ENCODE results near the gene ARHGEF3. TPM values are rescaled to one million over a fixed set of nuclear protein-coding genes. Genes with fewer than 3 reads are reported as not detected.

Gene ARHGEF3
- total RNA-seq, 2 experiments from 2014 or later = 63.0 to 66.5 TPM

DNA sequence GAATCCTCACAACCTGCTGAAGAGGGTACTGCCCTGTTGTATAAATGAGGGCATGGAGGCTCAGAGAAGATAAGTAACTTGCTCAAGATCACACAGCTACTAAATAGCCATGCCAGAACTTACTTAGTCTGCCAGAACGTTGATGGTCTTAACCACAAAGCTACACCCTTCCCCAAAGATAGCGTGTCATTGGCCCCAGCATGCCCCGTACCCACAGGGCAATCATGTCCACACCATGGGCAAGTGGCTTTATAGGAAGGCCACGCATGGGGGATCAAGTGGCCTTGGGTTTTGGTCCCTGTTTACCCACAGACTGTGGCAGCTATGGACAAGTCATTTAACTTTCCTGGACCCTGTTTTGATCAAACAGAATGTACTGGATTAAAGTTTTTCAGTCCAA is 15.9 kb upstream of the ARHGEF3 start:
- H3K27me3 Mint-ChIP-seq = no peaks in the 10 kb centered on the region
- TF ChIP-seq, protein P1, sequence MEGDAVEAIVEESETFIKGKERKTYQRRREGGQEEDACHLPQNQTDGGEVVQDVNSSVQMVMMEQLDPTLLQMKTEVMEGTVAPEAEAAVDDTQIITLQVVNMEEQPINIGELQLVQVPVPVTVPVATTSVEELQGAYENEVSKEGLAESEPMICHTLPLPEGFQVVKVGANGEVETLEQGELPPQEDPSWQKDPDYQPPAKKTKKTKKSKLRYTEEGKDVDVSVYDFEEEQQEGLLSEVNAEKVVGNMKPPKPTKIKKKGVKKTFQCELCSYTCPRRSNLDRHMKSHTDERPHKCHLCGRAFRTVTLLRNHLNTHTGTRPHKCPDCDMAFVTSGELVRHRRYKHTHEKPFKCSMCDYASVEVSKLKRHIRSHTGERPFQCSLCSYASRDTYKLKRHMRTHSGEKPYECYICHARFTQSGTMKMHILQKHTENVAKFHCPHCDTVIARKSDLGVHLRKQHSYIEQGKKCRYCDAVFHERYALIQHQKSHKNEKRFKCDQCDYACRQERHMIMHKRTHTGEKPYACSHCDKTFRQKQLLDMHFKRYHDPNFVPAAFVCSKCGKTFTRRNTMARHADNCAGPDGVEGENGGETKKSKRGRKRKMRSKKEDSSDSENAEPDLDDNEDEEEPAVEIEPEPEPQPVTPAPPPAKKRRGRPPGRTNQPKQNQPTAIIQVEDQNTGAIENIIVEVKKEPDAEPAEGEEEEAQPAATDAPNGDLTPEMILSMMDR (IDR thresholded peaks at IDR 0.05) = no peak
- ATAC-seq (peak; percentile 34), DNase-seq (no peak)
- ChIA-PET CTCF (interaction anchor here (0.7 to 5.3 kb wide), 8 partner anchors 8 to 178 kb away, joined by 3 to 44 read pairs (median 4); partner anchors contain the start of gene ARHGEF3), POLR2A (interaction anchor here (0.6 to 1.3 kb wide), 3 partner anchors 10 to 16 kb away, joined by 3 read pairs; partner anchors contain the start of gene ARHGEF3)
- H3K4me1 Mint-ChIP-seq (ENCODE audit: low read depth) = peaks cover 54% of the 10 kb centered on the region
- H3K27ac Mint-ChIP-seq = no peak overlapping the region
- no peaks in the 10 kb centered on the region for H3K36me3 Mint-ChIP-seq (ENCODE audit: low read depth)
- H3K4me3 Mint-ChIP-seq = no peak overlapping the region
- intact Hi-C loops (cut with micrococcal nuclease) = no loop called here
- H3K9me3 Mint-ChIP-seq = no peaks in the 10 kb centered on the region

DNA sequence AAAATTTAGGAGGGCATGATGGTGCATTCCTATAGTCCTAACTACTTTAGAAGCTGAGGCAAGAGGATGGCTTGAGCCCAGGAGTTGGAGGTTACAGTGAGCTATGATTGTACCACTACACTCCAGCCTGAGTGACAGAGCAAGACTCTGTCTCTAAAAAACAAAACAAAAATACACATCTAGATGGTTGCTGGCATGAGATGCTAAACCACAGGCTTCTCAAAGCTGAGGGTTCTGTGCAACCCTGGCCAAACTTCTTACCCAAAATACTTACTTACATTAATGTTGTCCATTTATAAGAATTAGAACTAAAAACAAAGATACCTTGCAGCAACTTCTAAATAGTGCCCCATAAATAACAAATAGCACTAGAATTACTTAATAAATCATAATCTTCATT is 14.3 kb upstream of the ARHGEF3 start:
- peaks cover 70% of the 10 kb centered on the region for H3K4me1 Mint-ChIP-seq (ENCODE audit: low read depth)
- no peaks in the 10 kb centered on the region for H3K9me3 Mint-ChIP-seq
- no peaks in the 10 kb centered on the region for H3K27me3 Mint-ChIP-seq
- intact Hi-C loops (cut with micrococcal nuclease) = no loop called here
- no peak overlapping the region for H3K4me3 Mint-ChIP-seq
- ChIA-PET CTCF (interaction anchor here (0.9 to 5.3 kb wide), 7 partner anchors 8 to 125 kb away, joined by 3 to 44 read pairs (median 6); partner anchors contain the start of gene ARHGEF3), POLR2A (interaction anchor here (0.8 to 1.4 kb wide), 3 partner anchors 33 to 71 kb away, joined by 3 to 4 read pairs (median 3); no protein-coding TSS in a partner anchor)
- TF ChIP-seq, protein P1 (IDR thresholded peaks at IDR 0.05) = no peak
- H3K27ac Mint-ChIP-seq = no peak overlapping the region
- ATAC-seq (no peak), DNase-seq (no peak)
- H3K36me3 Mint-ChIP-seq (ENCODE audit: low read depth) = no peaks in the 10 kb centered on the region

DNA sequence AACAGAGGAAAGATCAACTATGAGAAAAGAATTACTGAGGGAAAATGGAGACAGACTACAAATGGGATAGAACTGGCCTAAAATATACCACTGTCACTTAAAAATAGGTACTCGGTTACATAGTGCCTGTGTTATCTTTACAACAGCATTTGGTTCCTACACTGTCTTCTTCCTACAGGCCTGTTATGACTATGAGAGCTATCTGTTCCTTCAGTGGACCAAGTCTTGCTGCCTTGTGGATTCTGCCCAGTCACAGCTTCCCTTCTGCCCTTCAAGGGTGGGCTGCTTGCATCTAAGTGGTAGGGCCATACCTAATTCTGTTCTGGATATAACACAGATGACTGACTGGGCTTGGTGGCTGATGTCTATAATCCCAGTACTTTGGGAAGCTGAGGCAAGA is 13.8 kb upstream of the ARHGEF3 start:
- no peak overlapping the region for H3K27ac Mint-ChIP-seq
- no peaks in the 10 kb centered on the region for H3K36me3 Mint-ChIP-seq (ENCODE audit: low read depth)
- intact Hi-C loops (cut with micrococcal nuclease) = no loop called here
- ATAC-seq (no peak), DNase-seq (no peak)
- ChIA-PET CTCF (interaction anchor here (0.7 to 5.3 kb wide), 8 partner anchors 8 to 173 kb away, joined by 3 to 44 read pairs (median 6); partner anchors contain the start of gene ARHGEF3), POLR2A (interaction anchor here (1.4 kb wide), 2 partner anchors 33 to 47 kb away, joined by 3 to 4 read pairs; no protein-coding TSS in a partner anchor)
- TF ChIP-seq, protein P1 (IDR thresholded peaks at IDR 0.05) = no peak
- H3K4me1 Mint-ChIP-seq (ENCODE audit: low read depth) = peaks cover 75% of the 10 kb centered on the region
- H3K27me3 Mint-ChIP-seq = no peaks in the 10 kb centered on the region
- H3K9me3 Mint-ChIP-seq = no peaks in the 10 kb centered on the region
- H3K4me3 Mint-ChIP-seq = no peak overlapping the region

DNA sequence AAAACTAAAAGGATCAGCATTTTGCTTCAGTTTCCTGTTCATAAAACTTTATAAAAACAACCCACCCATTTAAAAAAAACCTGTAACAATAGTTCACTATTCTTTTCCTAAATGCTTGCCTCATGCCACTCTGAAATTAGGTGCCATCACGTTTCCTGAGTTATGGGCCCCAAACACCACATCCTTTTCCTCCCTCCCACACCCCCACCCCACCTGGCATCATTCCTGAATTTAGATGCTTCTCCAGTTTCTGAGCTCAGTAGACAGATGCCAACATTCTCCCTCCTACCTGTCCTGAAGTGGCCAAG is 11.9 kb upstream of the ARHGEF3 start:
- peaks cover 69% of the 10 kb centered on the region for H3K4me1 Mint-ChIP-seq (ENCODE audit: low read depth)
- DNase-seq = no peak
- no peak for ATAC-seq
- TF ChIP-seq, protein P1 (IDR thresholded peaks at IDR 0.05) = no peak
- intact Hi-C loops (cut with micrococcal nuclease) = no loop called here
- H3K27me3 Mint-ChIP-seq = no peaks in the 10 kb centered on the region
- no peaks in the 10 kb centered on the region for H3K9me3 Mint-ChIP-seq
- no peak overlapping the region for H3K4me3 Mint-ChIP-seq
- CTCF ChIA-PET = interaction anchor here (1.4 to 18.2 kb wide), 5 partner anchors 11 to 179 kb away, joined by 3 to 354 read pairs (median 5); no protein-coding TSS in a partner anchor
- peak overlapping the region; percentile 67 for H3K27ac Mint-ChIP-seq
- POLR2A ChIA-PET = interaction anchor here (1.1 to 2.5 kb wide), 2 partner anchors 12 kb away, joined by 5 to 14 read pairs; partner anchors contain the start of gene ARHGEF3
- H3K36me3 Mint-ChIP-seq (ENCODE audit: low read depth) = no peaks in the 10 kb centered on the region

All from activated CD8-positive, alpha-beta T cell treated with anti-CD3 and anti-CD28 coated beads for 36 hours (primary cell).